Measurements from ENCODE around the gene ELFN1.

- no peak for TF ChIP-seq USF2 (IDR thresholded peaks at IDR 0.05; ENCODE audit: borderline replicate concordance, low read depth, low read length)
- TF ChIP-seq TBL1XR1 (IDR thresholded peaks at IDR 0.05; ENCODE audit: low read depth, low read length), result no peak
- TF ChIP-seq ATF7 (IDR thresholded peaks at IDR 0.05; ENCODE audit: low read depth), result no peak
- no peak for TF ChIP-seq CTCF (IDR thresholded peaks at IDR 0.05 in 2 of 3, conservative IDR thresholded peaks at IDR 0.05 in 1 of 3; ENCODE audit: control insufficient read depth in 2 of 3, extremely low read depth in 1 of 3, insufficient read depth in 1 of 3, low read depth in 3 of 3, low read length in 3 of 3)
- TF ChIP-seq LARP7 (IDR thresholded peaks at IDR 0.05), result no peak
- TF ChIP-seq ZNF274 (IDR thresholded peaks at IDR 0.05; ENCODE audit: insufficient read depth, insufficient read length), result no peak
- no peak for TF ChIP-seq NFYA (IDR thresholded peaks at IDR 0.05; ENCODE audit: borderline replicate concordance, low read depth, low read length)
- TF ChIP-seq PBX3 (IDR thresholded peaks at IDR 0.05; ENCODE audit: insufficient replicate concordance, low read depth, low read length), result no peak
- no peak for TF ChIP-seq KDM1A (IDR thresholded peaks at IDR 0.05; ENCODE audit: borderline replicate concordance)
These were observed 33.4 kb downstream of the ELFN1 start for GRCh38 chr7:1703441-1703840.

All from GM12878 (cell line).